IPS-NIHi7 (cell line): Measurements from ENCODE around the gene SPHKAP.
"Not testable (repeated sequence)": the region's sequence is repeated elsewhere in the genome, so short reads cannot be mapped to it uniquely, and the experiment has no call there.

ENCODE experiments used
- DNase-seq: peaks from one replicate; pipeline ENCODE4 v3.0.0; 2012; ENCODE audit warnings: mixed read lengths; ENCODE audit errors: extremely low spot score

SPHKAP gene, protein sequence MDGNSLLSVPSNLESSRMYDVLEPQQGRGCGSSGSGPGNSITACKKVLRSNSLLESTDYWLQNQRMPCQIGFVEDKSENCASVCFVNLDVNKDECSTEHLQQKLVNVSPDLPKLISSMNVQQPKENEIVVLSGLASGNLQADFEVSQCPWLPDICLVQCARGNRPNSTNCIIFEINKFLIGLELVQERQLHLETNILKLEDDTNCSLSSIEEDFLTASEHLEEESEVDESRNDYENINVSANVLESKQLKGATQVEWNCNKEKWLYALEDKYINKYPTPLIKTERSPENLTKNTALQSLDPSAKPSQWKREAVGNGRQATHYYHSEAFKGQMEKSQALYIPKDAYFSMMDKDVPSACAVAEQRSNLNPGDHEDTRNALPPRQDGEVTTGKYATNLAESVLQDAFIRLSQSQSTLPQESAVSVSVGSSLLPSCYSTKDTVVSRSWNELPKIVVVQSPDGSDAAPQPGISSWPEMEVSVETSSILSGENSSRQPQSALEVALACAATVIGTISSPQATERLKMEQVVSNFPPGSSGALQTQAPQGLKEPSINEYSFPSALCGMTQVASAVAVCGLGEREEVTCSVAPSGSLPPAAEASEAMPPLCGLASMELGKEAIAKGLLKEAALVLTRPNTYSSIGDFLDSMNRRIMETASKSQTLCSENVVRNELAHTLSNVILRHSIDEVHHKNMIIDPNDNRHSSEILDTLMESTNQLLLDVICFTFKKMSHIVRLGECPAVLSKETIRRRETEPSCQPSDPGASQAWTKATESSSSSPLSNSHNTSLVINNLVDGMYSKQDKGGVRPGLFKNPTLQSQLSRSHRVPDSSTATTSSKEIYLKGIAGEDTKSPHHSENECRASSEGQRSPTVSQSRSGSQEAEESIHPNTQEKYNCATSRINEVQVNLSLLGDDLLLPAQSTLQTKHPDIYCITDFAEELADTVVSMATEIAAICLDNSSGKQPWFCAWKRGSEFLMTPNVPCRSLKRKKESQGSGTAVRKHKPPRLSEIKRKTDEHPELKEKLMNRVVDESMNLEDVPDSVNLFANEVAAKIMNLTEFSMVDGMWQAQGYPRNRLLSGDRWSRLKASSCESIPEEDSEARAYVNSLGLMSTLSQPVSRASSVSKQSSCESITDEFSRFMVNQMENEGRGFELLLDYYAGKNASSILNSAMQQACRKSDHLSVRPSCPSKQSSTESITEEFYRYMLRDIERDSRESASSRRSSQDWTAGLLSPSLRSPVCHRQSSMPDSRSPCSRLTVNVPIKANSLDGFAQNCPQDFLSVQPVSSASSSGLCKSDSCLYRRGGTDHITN (N-terminal part only)

DNA sequence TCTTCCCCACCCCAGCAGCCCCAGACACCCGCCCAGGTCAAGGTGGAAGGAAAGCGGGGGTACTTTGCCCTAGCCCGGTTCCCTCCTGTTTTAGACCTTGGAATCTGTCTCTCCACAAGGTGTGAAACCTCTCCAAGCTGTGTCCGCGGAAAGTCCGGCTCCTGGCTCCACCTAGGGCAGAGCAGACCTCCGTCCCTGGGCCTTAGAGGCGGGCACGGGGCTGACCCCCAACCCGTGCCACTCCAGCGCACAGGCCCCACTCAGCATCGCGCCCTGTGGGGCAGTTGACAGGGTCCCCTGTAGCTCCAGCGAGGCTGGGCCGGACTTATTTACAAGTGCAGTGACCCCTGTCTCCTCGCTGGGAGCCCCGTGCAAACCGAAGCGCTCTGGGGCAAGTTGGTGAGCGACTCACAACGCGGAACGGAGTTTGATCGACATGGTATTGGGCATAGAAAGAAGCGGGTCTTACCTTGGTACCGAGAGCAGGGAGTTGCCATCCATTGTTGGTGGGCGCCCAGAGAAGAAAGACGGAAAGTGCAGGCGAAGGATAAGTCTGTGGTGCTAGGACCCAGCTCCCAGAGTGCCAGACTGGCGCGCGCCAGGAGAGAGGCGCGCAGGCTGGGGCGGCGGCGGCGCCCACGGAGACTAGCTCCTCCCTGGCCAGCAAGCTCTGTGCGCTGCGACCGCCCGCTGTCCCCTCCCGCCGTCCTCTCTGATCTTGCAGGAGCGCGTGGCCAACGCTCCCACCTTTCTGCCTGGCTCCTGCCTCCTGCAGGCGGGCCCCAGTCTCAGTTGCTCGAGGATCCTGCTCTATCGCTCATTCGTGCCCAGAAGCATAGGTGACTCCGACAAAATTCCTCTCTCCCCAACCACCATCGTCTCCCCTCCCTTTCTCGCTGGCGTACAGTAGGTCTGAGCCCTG is at the start of gene SPHKAP:
TSS of gene SPHKAP (minus strand) at position 590 of the 922 bp plus-strand sequence. CDS start at position 501, 89 bp downstream.
- peak; percentile 40 for DNase-seq

DNA sequence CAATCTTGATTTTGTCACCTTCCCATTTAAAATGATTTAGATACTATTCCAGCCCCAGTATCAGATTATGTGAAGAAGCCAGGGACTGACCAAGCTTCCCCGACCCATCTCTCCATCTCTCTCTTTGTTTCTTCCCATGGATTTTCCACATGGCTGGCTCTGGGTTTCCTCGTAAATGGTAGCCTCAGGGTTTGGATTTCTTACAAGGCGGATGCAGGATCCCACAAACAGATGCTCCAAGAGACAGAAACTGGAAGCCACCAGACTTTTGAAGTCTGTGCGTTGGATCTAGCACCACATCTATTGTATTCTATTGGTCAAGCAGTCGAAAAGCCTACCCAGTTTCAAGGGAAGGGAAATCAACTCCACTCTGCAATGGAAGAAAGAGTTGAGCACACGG is 46.0 kb upstream of the SPHKAP start:
- DNase-seq, result no peak

DNA sequence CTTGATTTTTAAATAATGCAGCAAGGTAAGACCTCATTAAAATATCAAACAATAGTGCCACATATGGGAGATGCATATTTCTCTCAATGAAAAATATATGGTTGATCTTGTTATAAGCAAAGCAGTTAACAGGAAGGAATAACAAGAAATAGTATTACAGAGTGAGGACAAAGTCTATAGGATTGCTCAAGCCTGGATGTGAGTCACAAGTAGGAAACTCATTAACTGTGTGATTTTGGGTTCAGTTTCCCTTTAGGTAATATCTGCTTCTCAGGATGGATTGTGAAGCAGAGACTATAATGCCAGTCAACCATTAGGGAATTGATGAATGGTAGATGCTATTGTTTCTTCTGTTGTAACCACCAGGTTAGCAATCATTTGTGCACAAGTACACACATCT is 42.9 kb upstream of the SPHKAP start:
- no peak for DNase-seq

DNA sequence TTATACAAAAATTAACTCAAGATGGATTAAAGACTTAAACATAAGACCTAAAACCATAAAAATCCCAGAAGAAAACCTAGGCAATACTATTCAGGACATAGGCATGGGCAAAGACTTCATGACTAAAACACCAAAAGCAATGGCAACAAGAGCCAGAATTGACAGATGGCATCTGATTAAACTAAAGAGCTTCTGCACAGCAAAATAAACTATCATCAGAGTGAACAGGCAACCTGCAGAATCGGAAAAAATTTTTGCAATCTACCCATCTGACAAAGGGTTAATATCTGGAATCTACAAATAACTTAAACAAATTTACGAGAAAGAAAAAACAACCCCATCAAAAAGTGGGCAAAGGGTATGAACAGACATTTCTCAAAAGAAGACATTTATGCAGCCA is 37.1 kb upstream of the SPHKAP start:
- DNase-seq, result not testable (repeated sequence)

DNA sequence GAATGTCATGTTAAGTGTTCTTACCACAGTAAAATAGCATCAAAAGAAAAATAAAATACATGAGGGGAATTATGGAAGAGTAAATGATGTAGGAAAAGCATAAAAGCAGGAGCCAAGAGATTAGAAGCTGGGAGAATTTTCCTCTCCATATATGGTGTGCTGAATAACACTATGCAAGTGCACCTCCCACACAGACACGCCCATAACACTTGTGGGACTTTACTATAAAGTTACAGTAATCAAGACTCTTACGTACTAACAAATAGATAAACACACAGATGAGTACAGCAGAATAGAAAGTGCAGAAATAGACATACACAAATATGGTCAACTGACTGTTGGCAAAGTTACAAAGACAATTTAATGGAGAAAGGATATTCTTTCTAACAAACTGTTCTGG is 16.0 kb upstream of the SPHKAP start:
- DNase-seq, result no peak

DNA sequence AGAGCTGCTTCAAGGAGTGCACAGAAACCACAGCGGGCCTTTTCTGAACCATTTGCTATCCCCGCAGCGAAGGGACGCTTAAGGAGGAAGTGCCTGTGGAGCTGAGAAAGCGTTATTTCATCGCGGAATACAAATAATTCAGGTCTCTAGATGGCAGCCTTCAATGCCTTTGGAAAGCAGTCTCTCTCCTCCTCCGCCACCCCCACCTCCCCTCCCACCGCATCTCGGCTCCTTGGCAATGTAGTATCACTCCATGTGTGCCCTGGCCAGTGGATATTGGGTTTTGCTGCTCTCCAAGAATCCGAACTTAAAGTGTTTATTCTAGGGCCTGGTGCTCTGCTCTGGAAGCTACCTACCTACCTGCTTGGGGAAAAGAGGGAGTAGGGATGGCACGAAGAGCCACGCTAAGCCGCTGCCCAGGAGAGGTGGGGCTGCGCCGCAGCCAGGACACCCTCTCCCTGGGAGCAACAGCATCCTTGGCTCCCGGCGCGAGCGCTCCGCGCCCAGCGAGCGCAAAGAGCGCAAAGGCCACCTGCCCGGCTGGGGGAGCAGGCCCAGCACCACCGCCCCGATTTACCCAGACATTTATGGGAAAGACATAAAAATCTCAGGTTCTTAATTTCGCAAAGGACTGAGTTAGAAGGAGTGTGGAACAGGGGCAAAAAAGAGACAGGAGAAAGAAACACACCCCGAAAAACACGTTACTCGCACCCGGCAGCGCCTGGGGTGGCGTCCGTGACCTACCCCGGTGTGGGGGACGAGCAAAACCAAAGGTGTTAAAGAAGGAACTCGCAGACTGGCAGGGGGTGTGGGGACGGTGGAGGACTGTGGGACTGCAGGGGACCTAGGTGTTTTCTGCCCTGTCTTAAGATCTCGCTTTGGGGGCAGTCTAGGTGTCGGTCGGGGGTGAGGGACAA is 1.0 kb downstream of the SPHKAP start:
- peak; percentile 53 for DNase-seq

DNA sequence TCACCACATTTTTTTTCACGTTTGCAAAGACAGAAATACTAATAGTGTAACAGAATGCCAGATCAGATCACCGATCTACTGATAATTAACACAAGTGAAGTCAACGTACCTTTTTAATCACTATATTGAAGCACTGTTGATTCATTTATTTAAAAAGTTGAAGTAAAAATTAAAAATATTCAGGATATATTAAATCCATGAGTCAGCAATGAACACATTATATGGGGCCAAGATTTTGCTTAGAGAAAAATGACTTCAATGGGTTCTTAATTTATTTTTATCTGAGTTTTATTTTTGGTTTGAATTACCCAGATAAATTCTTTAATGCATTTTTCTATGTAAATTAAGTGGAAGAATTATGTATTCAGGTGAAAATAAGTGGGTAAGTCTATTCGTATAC is 14.2 kb downstream of the SPHKAP start:
- no peak for DNase-seq

DNA sequence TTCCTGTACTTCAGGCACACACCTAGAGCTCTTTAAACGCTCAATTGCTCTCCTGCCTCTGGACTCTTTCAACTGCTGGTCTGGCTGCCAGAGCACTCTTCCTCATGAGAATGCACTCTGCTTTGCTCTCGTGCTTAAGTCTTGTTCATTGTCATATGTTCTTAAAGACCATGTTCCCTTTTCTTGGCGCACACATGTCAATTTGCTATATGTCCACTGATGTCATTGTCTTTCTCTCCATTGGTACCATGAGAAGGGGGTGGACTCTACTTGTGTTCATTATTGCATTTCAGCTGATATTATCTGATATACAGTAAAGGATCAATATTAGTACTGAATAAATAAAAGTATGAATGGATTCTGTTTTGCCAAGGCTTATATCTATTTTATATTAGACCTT is 16.8 kb downstream of the SPHKAP start:
- DNase-seq, result no peak

DNA sequence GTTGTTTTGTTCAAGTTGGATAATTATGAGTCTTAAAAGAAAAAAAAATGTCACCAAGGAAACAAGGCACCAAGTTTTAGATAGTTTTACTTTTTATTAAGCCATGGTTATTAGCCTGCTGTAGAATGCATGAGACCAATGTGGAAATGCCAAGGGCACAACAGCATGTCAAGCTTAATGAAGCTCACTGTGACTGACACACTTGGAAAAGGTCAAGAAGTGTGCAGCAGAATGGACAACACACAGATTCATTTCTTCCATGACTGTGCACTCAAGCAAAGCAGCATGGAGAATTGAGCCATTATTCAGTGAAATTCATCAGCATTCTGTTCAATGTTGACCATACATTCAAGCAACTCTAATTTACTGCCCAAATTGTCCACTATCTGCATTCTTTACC is 23.6 kb downstream of the SPHKAP start:
- DNase-seq, result no peak

DNA sequence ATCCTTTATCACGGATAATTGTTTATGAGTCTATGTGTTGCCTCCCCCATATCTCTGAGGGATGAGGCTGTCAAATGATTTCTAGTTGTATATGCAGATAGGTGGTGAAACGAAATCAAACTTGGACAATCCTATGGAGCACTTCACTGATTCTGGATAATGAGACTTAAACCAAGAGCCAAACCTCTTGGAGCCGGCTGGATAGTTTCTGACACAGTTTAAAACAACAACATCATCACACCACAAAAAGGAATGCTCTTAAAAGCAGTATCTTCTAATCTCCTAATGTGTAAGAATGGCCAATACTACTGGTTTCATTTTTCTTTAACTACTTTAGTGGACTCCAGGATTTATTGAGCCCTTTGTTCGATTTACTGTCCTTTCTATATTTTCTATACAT is 36.5 kb downstream of the SPHKAP start:
- no peak for DNase-seq

DNA sequence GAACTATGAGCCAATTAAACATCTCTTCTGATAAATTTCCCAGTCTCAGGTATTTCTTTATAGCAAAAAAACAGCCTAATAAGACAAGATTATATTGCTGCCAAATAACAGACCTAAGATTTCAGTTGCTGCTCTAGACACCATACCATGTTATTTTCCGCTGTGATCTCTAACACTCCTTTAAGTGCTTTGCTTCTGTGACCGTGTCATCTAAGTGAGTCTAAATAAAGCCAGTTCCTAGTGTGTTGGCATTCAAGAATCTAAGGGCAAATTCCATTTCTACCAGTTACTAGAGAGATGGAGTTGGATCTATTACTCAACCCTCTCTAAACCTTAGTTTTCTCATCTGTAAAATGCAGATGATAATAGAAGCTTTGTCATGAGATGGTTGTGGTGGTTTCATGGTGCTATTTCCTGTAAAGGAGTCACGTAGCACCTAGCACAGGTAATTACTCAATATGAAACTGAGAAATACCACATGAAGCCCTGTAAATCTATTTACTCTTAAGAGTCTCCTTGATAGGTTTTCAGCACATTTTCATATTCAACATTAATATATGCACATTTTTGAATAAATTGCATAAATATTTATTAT is 40.5 kb downstream of the SPHKAP start:
- DNase-seq, result no peak

DNA sequence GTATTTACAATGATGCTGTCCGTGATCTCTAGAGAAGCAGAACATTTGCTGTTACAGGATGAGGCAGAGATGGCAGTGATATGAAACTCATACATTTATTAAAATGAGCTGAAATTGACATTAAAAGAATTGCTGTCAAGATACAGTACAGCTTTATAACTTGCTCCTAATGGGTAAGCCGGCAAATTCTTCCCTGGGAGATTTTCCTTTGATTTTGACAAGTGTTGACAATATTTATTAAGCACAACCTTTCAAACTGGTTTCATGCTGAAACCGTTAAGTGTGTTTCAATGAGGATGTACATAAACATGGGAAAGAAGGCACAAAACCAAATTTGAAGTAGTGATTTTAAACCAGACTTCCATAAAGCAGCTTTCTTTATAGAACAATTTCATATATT is 45.5 kb downstream of the SPHKAP start:
- no peak for DNase-seq

DNA sequence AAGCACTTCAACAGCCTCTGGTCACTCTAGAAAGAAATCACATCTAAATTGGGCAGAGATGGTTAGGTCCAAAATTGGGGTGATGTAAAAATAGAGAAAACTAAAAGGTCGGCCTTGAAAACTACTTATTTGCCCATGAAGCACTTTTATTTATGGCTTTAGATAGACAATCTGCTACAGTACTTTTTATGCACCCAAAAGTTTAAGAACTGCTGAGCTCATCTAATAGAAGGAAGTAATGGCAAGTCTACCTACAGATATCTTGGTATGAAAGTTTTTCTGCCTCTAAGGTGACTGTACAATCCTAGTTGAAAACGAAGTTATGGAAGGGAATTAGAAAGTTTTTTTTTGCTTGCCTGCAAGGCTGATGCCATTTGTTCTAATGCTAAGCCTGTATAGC is 46.2 kb downstream of the SPHKAP start:
- no peak for DNase-seq

DNA sequence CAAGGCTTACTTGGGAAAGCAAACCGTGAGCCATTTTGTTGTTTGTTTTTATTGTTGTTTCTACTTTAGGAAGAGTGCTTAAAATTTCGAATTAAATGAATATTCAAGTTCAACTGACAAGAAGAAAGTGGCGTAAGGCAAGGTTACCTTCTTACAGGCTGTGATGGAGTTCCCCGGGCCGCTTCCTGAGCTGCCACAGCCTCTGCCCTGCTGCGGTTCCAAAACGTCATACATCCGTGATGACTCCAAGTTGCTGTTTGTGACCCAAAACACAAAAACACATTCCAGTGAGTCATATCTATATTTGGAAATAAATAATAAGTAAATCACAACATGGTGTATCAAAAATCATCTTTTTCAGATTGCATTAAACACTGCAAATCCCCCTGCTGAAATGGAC is 49.7 kb downstream of the SPHKAP start:
- DNase-seq, result no peak

DNA sequence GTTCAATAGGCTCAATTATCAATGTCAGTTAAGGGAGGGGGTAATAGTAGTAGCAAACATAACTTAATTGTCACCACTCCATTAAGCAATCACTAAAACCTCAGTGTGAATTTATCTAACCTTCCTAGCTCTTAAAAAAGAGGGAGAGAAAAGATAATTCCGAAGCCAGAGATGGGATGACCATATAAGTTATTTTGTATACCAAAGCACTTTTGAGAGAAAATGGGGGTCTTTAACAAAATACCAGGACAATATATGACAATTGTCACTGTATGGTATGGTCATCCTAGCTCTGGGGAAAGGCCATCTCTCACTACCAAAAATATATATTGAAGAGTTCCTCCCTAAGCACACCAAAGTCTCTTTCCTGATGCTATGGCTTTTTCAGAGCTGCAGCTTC is 55.1 kb downstream of the SPHKAP start:
- no peak for DNase-seq

DNA sequence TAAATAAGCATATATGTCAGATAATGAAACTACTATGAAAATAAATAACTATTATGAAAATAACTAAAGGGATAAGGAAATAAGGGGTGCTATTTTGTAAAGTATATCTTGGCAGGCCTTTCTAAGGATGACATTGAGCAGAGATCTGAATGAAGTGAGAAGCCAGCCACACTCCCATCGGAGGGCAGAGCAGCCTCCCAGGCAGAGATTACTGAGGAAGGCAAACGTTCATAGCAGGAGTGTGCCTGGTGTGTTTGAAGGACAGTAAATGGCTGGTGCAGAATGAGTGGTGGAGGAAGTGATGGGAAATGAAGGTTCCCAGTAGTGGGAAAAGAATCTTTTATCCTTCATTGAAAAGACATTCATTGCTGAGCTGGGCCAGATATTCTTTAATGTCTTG is 62.5 kb downstream of the SPHKAP start:
- DNase-seq, result no peak

DNA sequence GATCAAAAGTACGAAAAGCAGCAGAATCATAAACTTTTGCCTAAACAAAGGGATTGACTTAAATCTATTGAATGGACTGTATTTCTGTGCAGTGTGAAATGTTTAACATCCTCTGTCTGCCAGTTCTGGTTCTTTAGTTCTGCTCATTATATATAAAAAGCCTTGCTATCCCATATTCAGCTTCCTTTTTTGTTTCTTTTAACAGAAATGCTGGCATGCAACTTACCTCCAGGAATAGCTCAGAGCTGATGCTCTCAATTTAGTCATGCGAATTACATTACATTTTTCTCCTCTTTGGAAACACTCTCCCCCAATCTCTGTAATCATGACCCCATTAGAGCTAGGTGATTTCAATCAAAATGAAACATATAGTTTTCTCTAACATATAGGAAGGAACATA is 73.6 kb downstream of the SPHKAP start:
- DNase-seq, result no peak

DNA sequence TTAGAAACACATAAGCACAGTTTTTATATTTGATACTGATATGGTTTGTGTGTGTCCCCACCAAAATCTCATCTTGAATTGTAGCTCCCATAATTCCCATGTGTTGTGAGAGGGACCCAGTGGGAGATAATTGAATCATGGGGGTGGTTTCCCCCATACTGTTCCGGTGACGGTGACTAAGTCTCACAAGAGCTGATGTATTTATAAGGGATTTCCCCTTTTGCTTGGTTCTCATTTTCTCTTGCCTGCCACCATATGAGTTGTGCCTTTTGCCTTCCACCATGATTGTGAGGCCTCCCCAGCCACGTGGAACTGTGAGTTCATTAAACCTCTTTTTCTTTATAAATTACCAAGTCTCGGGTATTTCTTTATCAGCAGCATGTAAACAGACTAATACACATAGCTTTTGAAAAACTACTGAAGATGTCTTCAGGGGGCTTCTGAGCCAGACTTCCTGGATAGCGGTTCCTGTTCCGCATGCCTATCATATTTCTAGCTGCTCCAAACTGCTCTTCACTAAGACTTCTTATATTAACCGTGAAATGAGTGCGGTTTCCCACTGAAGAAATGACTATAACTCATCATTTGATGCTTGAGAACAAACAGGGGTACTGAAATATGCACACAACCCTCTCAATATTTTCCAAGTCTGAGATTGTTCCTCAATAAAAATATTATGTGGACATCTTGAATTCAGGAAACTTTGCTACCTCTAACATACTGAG is 75.8 kb downstream of the SPHKAP start:
- DNase-seq, result no peak

DNA sequence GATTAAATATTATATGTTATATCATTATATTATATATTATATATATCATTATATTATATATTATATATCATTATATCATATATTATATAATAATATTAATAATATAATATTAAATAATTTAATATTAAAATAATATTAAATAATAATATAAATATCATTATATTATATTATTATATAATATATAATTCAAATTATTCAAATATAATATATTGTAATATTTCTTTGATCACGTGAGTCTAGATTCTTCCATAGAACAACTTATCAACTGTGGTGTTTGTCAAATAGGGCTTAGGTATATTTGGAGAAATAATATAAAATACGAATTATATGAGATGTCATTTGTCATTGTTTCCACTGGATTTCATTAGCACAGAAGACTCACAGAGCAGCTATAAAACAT is 77.3 kb downstream of the SPHKAP start:
- no peak for DNase-seq
